Fibroblast of skin of left quadriceps (primary cell): Measurements from ENCODE around the gene HSP90B1.

ENCODE experiments used
- DNase-seq, 2 experiments: peaks; one replicate each; pipeline ENCODE4 v3.0.0-alpha.2; 2013; ENCODE audit warnings: low read depth in 2 of 2

Gene HSP90B1

DNA sequence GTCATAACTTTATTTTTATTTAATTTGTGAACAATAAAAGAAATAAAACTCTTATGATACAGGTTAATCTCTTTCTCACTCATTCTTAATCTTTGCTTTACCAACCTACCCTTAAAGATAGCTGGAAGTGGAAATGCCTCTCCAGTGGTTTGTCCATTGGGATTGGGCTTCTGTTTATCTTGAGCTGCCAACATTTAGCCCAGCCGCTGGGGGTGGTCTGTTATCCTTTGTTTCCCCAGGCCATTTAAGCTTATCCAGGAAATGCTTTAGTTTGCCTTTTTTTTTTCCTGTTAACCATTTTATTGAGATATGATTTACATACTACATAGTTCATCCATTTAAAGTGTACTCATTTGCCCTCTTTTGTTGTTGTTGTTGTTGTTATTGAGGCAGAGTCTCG lies 43.7 kb downstream of the HSP90B1 start:
- no peak for DNase-seq

GRCh38 chr12:103975368-103975767 lies 45.2 kb downstream of the HSP90B1 start:
- DNase-seq, result no peak

- no peak for DNase-seq
These were observed 48.3 kb downstream of the HSP90B1 start for GRCh38 chr12:103978384-103978982.

- no peak for DNase-seq
These were observed 56.6 kb downstream of the HSP90B1 start for GRCh38 chr12:103986829-103987228.

DNA sequence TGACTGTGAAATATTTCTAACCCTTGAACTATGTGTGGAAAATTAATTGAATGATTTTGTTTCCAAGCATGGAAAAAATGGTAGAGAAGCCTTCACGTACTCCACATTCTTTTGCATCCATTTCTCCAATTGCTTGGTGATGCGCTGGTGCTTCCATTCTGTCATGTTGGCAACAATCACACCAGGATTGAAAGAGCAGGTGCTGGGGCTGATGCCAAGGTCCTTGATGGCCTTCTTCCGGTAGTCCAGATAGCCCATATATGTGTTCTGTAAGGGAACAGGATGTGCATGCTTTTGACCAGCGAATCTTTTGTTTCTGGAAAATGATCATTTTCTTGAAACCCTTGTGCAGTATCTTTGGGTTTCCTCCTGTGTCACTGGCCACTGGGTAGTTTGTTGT lies 64.0 kb downstream of the HSP90B1 start:
- no peak for DNase-seq

DNA sequence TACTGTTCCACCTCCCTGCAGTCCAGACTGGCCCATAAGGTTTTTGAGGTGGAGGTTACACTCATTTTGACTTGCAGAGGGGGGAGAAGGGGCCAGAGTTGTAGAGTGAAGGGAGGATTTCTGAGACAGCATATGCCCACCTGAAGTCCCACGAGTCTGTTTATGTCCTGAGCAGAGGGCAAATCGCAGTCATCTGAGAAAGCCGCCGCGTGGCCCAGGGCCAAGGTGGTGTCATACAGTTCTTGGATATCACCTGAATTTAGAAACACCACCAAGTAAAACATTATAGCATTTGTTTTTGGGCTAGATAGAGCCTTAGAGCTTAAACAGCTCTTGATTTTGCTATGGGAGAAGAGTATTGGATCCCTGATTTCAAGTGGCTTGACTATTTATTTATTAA lies 66.4 kb downstream of the HSP90B1 start:
- no peak for DNase-seq

GRCh38 chr12:103997286-103997900 lies 67.2 kb downstream of the HSP90B1 start:
- no peak for DNase-seq
